GM23248 (cell line): ENCODE results near the gene SLC35G2.

Experiments used
- EZH2 ChIP-seq: fragments of 200-600 bp; sonication (generic); IDR thresholded peaks from 2 replicates; pipeline ENCODE4 v1.6.1; 2018; ENCODE audit warnings: antibody characterized with exemption, mild to moderate bottlenecking; ENCODE audit not compliant: insufficient read depth, poor library complexity, severe bottlenecking
- EZH2phosphoT487 ChIP-seq: fragments of 200-600 bp; sonication (generic); IDR thresholded peaks from 2 replicates; pipeline ENCODE4 v1.6.1; 2018; ENCODE audit warnings: antibody characterized with exemption, moderate library complexity, mild to moderate bottlenecking, low read depth; ENCODE audit not compliant: insufficient read depth

DNA sequence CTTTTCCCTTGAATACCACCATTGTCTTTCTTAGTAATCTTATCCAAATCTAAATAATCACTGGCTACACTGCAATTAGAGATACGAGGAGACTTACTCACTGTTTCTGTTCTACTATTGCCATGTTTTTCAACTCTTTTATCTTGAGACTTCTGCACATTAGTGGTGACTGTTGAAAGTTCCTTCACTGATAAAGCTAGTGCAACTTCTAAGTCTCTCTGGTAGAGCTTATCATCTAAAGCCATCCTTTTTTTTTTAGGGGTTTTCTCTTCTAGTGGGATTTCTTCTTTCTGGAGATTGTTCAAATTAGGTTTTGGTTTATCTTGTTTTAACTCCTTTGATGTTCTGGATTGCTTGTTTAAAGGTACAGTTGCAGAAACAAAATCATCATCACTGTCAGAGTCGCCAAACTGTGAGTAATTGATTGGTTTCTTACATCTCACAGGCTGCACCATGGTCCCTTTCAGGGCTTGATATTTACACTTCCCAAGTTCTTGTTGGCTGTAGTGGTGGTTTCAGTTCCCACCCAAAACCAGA lies 80.8 kb downstream of the SLC35G2 start:
- TF ChIP-seq EZH2: no peak
- TF ChIP-seq EZH2phosphoT487: no peak
